Activated T-cell treated with anti-CD3 and anti-CD28 coated beads, Interleukin-2, amount 50 U/mL, for 24 hours (primary cell): ENCODE measurements around the gene METTL25B.
A peak's percentile ranks its signal among the peaks of the same experiment; 100 is the strongest.

Experiments used
- DNase-seq: peaks from one replicate; pipeline ENCODE4 v3.0.0-alpha.2; 2020
- H3K27ac Mint-ChIP-seq: 2 replicates; pipeline ENCODE4 v1.8.0; 2020; ENCODE audit warnings: mild to moderate bottlenecking, mixed read lengths
- H3K27me3 Mint-ChIP-seq: 2 replicates; pipeline ENCODE4 v1.8.0; 2020; ENCODE audit warnings: mixed read lengths
- H3K36me3 Mint-ChIP-seq: 2 replicates; pipeline ENCODE4 v1.8.0; 2020; ENCODE audit warnings: low read depth, mixed read lengths
- H3K4me1 Mint-ChIP-seq: 2 replicates; pipeline ENCODE4 v1.8.0; 2020; ENCODE audit warnings: low read depth, mixed read lengths
- H3K4me3 Mint-ChIP-seq: 2 replicates; pipeline ENCODE4 v1.8.0; 2020; ENCODE audit warnings: mild to moderate bottlenecking, moderate library complexity, mixed read lengths
- H3K9me3 Mint-ChIP-seq: 2 replicates; pipeline ENCODE4 v1.8.0; 2020; ENCODE audit warnings: mixed read lengths

The METTL25B gene

GRCh38 chr1:156775799-156776198 is 47.5 kb downstream of the METTL25B start:
- DNase-seq: no peak
- Mint-ChIP-seq H3K9me3 (no peaks in the 10 kb centered on the region), H3K36me3 (peaks cover 57% of the 10 kb centered on the region), H3K27me3 (no peaks in the 10 kb centered on the region), H3K4me3 (no peak overlapping the region), H3K4me1 (peaks cover 58% of the 10 kb centered on the region), H3K27ac (peak overlapping the region; percentile 70)

- Mint-ChIP-seq H3K4me1 (peaks cover 61% of the 10 kb centered on the region), H3K27me3 (no peaks in the 10 kb centered on the region), H3K27ac (peak overlapping the region; percentile 37), H3K4me3 (no peak overlapping the region), H3K9me3 (no peaks in the 10 kb centered on the region), H3K36me3 (peaks cover 61% of the 10 kb centered on the region)
- DNase-seq: no peak
Observed at GRCh38 chr1:156776942-156777341, 48.7 kb downstream of the METTL25B start.

- peaks cover 59% of the 10 kb centered on the region for H3K4me1 Mint-ChIP-seq
Observed at GRCh38 chr1:156777573-156777972, 49.3 kb downstream of the METTL25B start.

GRCh38 chr1:156781585-156782186 is 53.4 kb downstream of the METTL25B start:
- H3K27ac Mint-ChIP-seq: peak overlapping the region; percentile 57
- no peak overlapping the region for H3K4me3 Mint-ChIP-seq

More at GRCh38 chr1:156777573-156777972, 49.3 kb downstream of the METTL25B start:
- Mint-ChIP-seq H3K36me3 (peaks cover 61% of the 10 kb centered on the region), H3K4me3 (no peak overlapping the region), H3K27me3 (no peaks in the 10 kb centered on the region), H3K27ac (peak overlapping the region; percentile 37), H3K9me3 (no peaks in the 10 kb centered on the region)
- DNase-seq: no peak

GRCh38 chr1:156785458-156785857 is 57.2 kb downstream of the METTL25B start:
- peaks cover 15% of the 10 kb centered on the region for H3K4me1 Mint-ChIP-seq
- H3K9me3 Mint-ChIP-seq: no peaks in the 10 kb centered on the region
- no peak overlapping the region for H3K27ac Mint-ChIP-seq
- H3K4me3 Mint-ChIP-seq: no peak overlapping the region
- DNase-seq: no peak
- no peaks in the 10 kb centered on the region for H3K27me3 Mint-ChIP-seq
- peaks cover 87% of the 10 kb centered on the region for H3K36me3 Mint-ChIP-seq

More at GRCh38 chr1:156781585-156782186, 53.4 kb downstream of the METTL25B start:
- Mint-ChIP-seq H3K36me3 (peaks cover 71% of the 10 kb centered on the region), H3K9me3 (no peaks in the 10 kb centered on the region), H3K27me3 (no peaks in the 10 kb centered on the region), H3K4me1 (peaks cover 29% of the 10 kb centered on the region)
- DNase-seq: no peak
